HepG2 (cell line): Measurements from ENCODE around the gene DEDD2. TPM values are rescaled to one million over a fixed set of nuclear protein-coding genes. Genes with fewer than 3 reads are reported as not detected.

Experiments
- polyA plus RNA-seq, 8 experiments: library from polyadenylated mRNA; depleted of rRNA in 3 of 8; stranded (reverse) in 7 of 8; unstranded in 1 of 8; fragments of >200 nt; fragmentation: Illumina TruSeq in 4 of 8; extraction: Trizol in 4 of 8; gene quantifications; 2 replicates each; pipeline versions ENCODE4 v1.2.1 to v1.2.3, GENCODE V29; 2011 to 2016; ENCODE audit warnings: low read depth in 4 of 8, missing spikeins in 1 of 8, mixed read lengths in 1 of 8; ENCODE audit not compliant: insufficient read depth in 1 of 8
- total RNA-seq, 5 experiments: library from RNA; depleted of rRNA; stranded (reverse); fragments of >200 nt; fragmentation: Illumina TruSeq; extraction: Trizol; gene quantifications; 2 replicates each; pipeline ENCODE4 v1.2.3, GENCODE V29; 2016; ENCODE audit warnings: low read depth in 1 of 5

Gene DEDD2
- total and polyA plus RNA-seq, 2 of the 13 experiments (the other 11 are each of a cell fraction or from before 2014, with no cell fraction given): 19.2 to 24.7 TPM

Other genes starting within 250 kb of the DEDD2 start
- gene ATP1A3, start 223.4 kb downstream of the DEDD2 start, total RNA-seq (2016; rRNA removed; fragmentation: Illumina TruSeq; extraction: Trizol): 0.04 TPM in 1 of 2 replicates, not detected in the other
- 0.01 TPM in 1 of 2 replicates, not detected in the other for gene ATP1A3, start 223.4 kb downstream of the DEDD2 start, polyA plus RNA-seq (2011; rRNA removed)
- not detected in 2 replicates for gene GRIK5, start 147.5 kb downstream of the DEDD2 start, total RNA-seq (2016; rRNA removed; fragmentation: Illumina TruSeq; extraction: Trizol)
- 0.05 TPM in 1 of 2 replicates, not detected in the other for gene GRIK5, start 147.5 kb downstream of the DEDD2 start, polyA plus RNA-seq (2011; rRNA removed)
- 7.9 and 8.2 TPM in 2 replicates for gene ZNF574, start 141.5 kb downstream of the DEDD2 start, total RNA-seq (2016; rRNA removed; fragmentation: Illumina TruSeq; extraction: Trizol)
- gene ZNF574, start 141.5 kb downstream of the DEDD2 start, polyA plus RNA-seq (2011; rRNA removed): 7.7 and 9.5 TPM in 2 replicates
- gene POU2F2, start 85.2 kb downstream of the DEDD2 start, total RNA-seq (2016; rRNA removed; fragmentation: Illumina TruSeq; extraction: Trizol): 0.03 and 0.09 TPM in 2 replicates
- gene POU2F2, start 85.2 kb downstream of the DEDD2 start, polyA plus RNA-seq (2011; rRNA removed): 0.17 and 0.25 TPM in 2 replicates
- 8.4 and 8.5 TPM in 2 replicates for gene ZNF526, start 2.6 kb upstream of the DEDD2 start, total RNA-seq (2016; rRNA removed; fragmentation: Illumina TruSeq; extraction: Trizol)
- 3.3 and 4.3 TPM in 2 replicates for gene ZNF526, start 2.6 kb upstream of the DEDD2 start, polyA plus RNA-seq (2011; rRNA removed)
- gene GSK3A, start 24.9 kb upstream of the DEDD2 start, total RNA-seq (2016; rRNA removed; fragmentation: Illumina TruSeq; extraction: Trizol): 14.8 and 16.9 TPM in 2 replicates
- gene GSK3A, start 24.9 kb upstream of the DEDD2 start, polyA plus RNA-seq (2011; rRNA removed): 52.5 and 56.5 TPM in 2 replicates
- gene ERF, start 37.5 kb upstream of the DEDD2 start, total RNA-seq (2016; rRNA removed; fragmentation: Illumina TruSeq; extraction: Trizol): 43.2 and 67.1 TPM in 2 replicates
- gene ERF, start 37.5 kb upstream of the DEDD2 start, polyA plus RNA-seq (2011; rRNA removed): 62.5 and 69.9 TPM in 2 replicates
- gene CIC, start 51.6 kb upstream of the DEDD2 start, total RNA-seq (2016; rRNA removed; fragmentation: Illumina TruSeq; extraction: Trizol): 5.4 and 8.0 TPM in 2 replicates
- 5.9 and 8.3 TPM in 2 replicates for gene CIC, start 51.6 kb upstream of the DEDD2 start, polyA plus RNA-seq (2011; rRNA removed)
- gene PRR19, start 84.5 kb upstream of the DEDD2 start, total RNA-seq (2016; rRNA removed; fragmentation: Illumina TruSeq; extraction: Trizol): 0.33 and 0.38 TPM in 2 replicates
- gene PRR19, start 84.5 kb upstream of the DEDD2 start, polyA plus RNA-seq (2011; rRNA removed): 0.21 and 0.26 TPM in 2 replicates
- gene PAFAH1B3, start 84.9 kb upstream of the DEDD2 start, total RNA-seq (2016; rRNA removed; fragmentation: Illumina TruSeq; extraction: Trizol): 58.0 and 58.6 TPM in 2 replicates
- 27.4 and 31.2 TPM in 2 replicates for gene PAFAH1B3, start 84.9 kb upstream of the DEDD2 start, polyA plus RNA-seq (2011; rRNA removed)
- gene TMEM145, start 95.6 kb upstream of the DEDD2 start, total RNA-seq (2016; rRNA removed; fragmentation: Illumina TruSeq; extraction: Trizol): 0.07 TPM in 1 of 2 replicates, not detected in the other
- 5.1 and 5.5 TPM in 2 replicates for gene TMEM145, start 95.6 kb upstream of the DEDD2 start, polyA plus RNA-seq (2011; rRNA removed)
- gene MEGF8, start 108.0 kb upstream of the DEDD2 start, total RNA-seq (2016; rRNA removed; fragmentation: Illumina TruSeq; extraction: Trizol): 3.9 and 8.8 TPM in 2 replicates
- gene MEGF8, start 108.0 kb upstream of the DEDD2 start, polyA plus RNA-seq (2011; rRNA removed): 4.0 and 6.2 TPM in 2 replicates
- gene CNFN, start 172.6 kb upstream of the DEDD2 start, total RNA-seq (2016; rRNA removed; fragmentation: Illumina TruSeq; extraction: Trizol): 0.35 TPM in 1 of 2 replicates, not detected in the other
- 1.0 and 1.1 TPM in 2 replicates for gene CNFN, start 172.6 kb upstream of the DEDD2 start, polyA plus RNA-seq (2011; rRNA removed)
- gene LIPE, start 209.7 kb upstream of the DEDD2 start, total RNA-seq (2016; rRNA removed; fragmentation: Illumina TruSeq; extraction: Trizol): not detected in 2 replicates
- gene LIPE, start 209.7 kb upstream of the DEDD2 start, polyA plus RNA-seq (2011; rRNA removed): 0.20 TPM in 1 of 2 replicates, not detected in the other
- gene CXCL17, start 225.3 kb upstream of the DEDD2 start, total RNA-seq (2016; rRNA removed; fragmentation: Illumina TruSeq; extraction: Trizol): not detected in 2 replicates
- 0.10 and 0.12 TPM in 2 replicates for gene CXCL17, start 225.3 kb upstream of the DEDD2 start, polyA plus RNA-seq (2011; rRNA removed)